SK-N-SH (cell line): ENCODE data around the gene TMEM30A. TPM values are rescaled to one million over a fixed set of nuclear protein-coding genes. Genes with fewer than 3 reads are reported as not detected.

Source experiments
- CTCF ChIA-PET: fragments of 300-600, 350-600 bp; formaldehyde crosslinking; extraction: SDS; loops from one replicate; lab custom pipeline; 2021; lab: Yijun Ruan, JAX
- POLR2A ChIA-PET: fragments of 350-600 bp; sonication (Branson Sonifier 250); formaldehyde crosslinking; extraction: SDS; loops from one replicate; lab custom pipeline; 2020; ENCODE audit warnings: antibody characterized with exemption, inconsistent platforms; lab: Yijun Ruan, JAX
- DNase-seq: peaks from one replicate; pipeline ENCODE4 v3.0.0; 2012
- H2AFZ ChIP-seq: fragments of 200-600 bp; sonication (generic); 2 replicates; pipeline ENCODE4 v1.8.1; 2016; ENCODE audit warnings: antibody characterized with exemption, mild to moderate bottlenecking, low read depth
- H3F3A ChIP-seq: fragments of 200-600 bp; sonication (generic); replicated peaks from 2 replicates; pipeline ENCODE3; 2016; ENCODE audit warnings: antibody characterized with exemption, mild to moderate bottlenecking; ENCODE audit not compliant: insufficient read depth
- H3K27ac ChIP-seq, 2 experiments: fragments of 200-500 bp in 1 of 2; fragments of 200-600 bp in 1 of 2; sonication (Bioruptor generic) in 1 of 2; sonication (generic), shearing (Covaris generic) in 1 of 2; 2 replicates each; pipeline versions ENCODE4 v1.5.1 to v1.6.1; 2014 to 2016; ENCODE audit warnings: low read depth in 2 of 2, inconsistent platforms in 1 of 2, low read length in 1 of 2, mild to moderate bottlenecking in 1 of 2, mixed read lengths in 1 of 2
- H3K27me3 ChIP-seq: fragments of 200-600 bp; sonication (generic), shearing (Covaris generic); 2 replicates; pipeline ENCODE4 v1.6.1; 2016; ENCODE audit warnings: mixed run types; ENCODE audit not compliant: insufficient read depth
- H3K36me3 ChIP-seq, 2 experiments: fragments of 200-500 bp in 1 of 2; fragments of 200-600 bp in 1 of 2; sonication (Bioruptor generic) in 1 of 2; sonication (generic) in 1 of 2; replicated peaks in 1 of 2; 2 replicates each; pipeline versions ENCODE3 to v1.5.1; 2014 to 2016; ENCODE audit warnings: low read length in 1 of 2, mild to moderate bottlenecking in 1 of 2; ENCODE audit not compliant: insufficient read depth in 2 of 2, control insufficient read depth in 1 of 2
- H3K4me1 ChIP-seq, 2 experiments: fragments of 200-500 bp in 1 of 2; fragments of 200-600 bp in 1 of 2; sonication (Bioruptor generic) in 1 of 2; sonication (generic), shearing (Covaris generic) in 1 of 2; 2 replicates each; pipeline versions ENCODE4 v1.5.1 to v1.6.1; 2014 to 2016; ENCODE audit warnings: low read depth in 1 of 2, low read length in 1 of 2, mixed run types in 1 of 2; ENCODE audit not compliant: insufficient read depth in 2 of 2, control insufficient read depth in 1 of 2
- H3K4me2 ChIP-seq: fragments of 200-600 bp; sonication (generic), shearing (Covaris generic); 2 replicates; pipeline ENCODE4 v1.6.1; 2017; ENCODE audit warnings: mixed run types
- H3K4me3 ChIP-seq, 2 experiments: fragments of 200-500 bp in 1 of 2; fragments of 200-600 bp in 1 of 2; sonication (Bioruptor generic) in 1 of 2; sonication (generic), shearing (Covaris generic) in 1 of 2; 2 replicates each; pipeline versions ENCODE4 v1.5.1 to v1.8.1; 2014 to 2016; ENCODE audit warnings: low read depth in 2 of 2, inconsistent platforms in 1 of 2, low read length in 1 of 2, mild to moderate bottlenecking in 1 of 2, mixed read lengths in 1 of 2, moderate library complexity in 1 of 2
- H3K79me2 ChIP-seq: fragments of 200-600 bp; sonication (generic); 2 replicates; pipeline ENCODE4 v1.8.1; 2017; ENCODE audit warnings: mild to moderate bottlenecking; ENCODE audit not compliant: insufficient read depth
- H3K9ac ChIP-seq: fragments of 200-600 bp; sonication (generic); 2 replicates; pipeline ENCODE4 v1.6.1; 2017; ENCODE audit warnings: mixed run types
- H3K9me2 ChIP-seq: fragments of 200-600 bp; sonication (generic); 2 replicates; pipeline ENCODE4 v1.6.1; 2017; ENCODE audit warnings: mixed run types
- H3K9me3 ChIP-seq: fragments of 200-600 bp; sonication (generic); 2 replicates; pipeline ENCODE4 v1.6.1; 2017; ENCODE audit warnings: mixed run types, mild to moderate bottlenecking, moderate library complexity
- H4K20me1 ChIP-seq: fragments of 200-600 bp; sonication (generic); 2 replicates; pipeline ENCODE4 v1.6.1; 2017; ENCODE audit warnings: mild to moderate bottlenecking, mixed run types; ENCODE audit not compliant: insufficient read depth
- CHD2 ChIP-seq: fragments of 150-350 bp; IDR thresholded peaks from 2 replicates; pipeline ENCODE4 v1.6.1; 2018; ENCODE audit warnings: low read length; ENCODE audit not compliant: partially characterized antibody
- CTCF ChIP-seq: fragments of 200-600 bp; sonication (generic); IDR thresholded peaks from 2 replicates; pipeline ENCODE4 v1.6.1; 2017; ENCODE audit warnings: antibody characterized with exemption, mild to moderate bottlenecking, moderate library complexity
- FOXJ3 ChIP-seq: sonication (generic); formaldehyde crosslinking; IDR thresholded peaks from 2 replicates; pipeline ENCODE4 v1.5.1; 2020; ENCODE audit warnings: mild to moderate bottlenecking, missing genetic modification reagents
- FOXM1 ChIP-seq: IDR thresholded peaks from 2 replicates; pipeline ENCODE4 v1.4.0; 2012; ENCODE audit warnings: low read depth, mild to moderate bottlenecking
- GATA2 ChIP-seq: sonication (generic); formaldehyde crosslinking; IDR thresholded peaks from 2 replicates; pipeline ENCODE4 v1.5.0; 2020; ENCODE audit warnings: mild to moderate bottlenecking, missing genetic modification reagents
- IRF3 ChIP-seq: fragments of 150-350 bp; IDR thresholded peaks from 2 replicates; pipeline ENCODE4 v1.6.1; 2016; ENCODE audit warnings: mild to moderate bottlenecking, low read depth, low read length
- MAX ChIP-seq: IDR thresholded peaks from 2 replicates; pipeline ENCODE4 v1.4.0; 2012; ENCODE audit warnings: low read depth
- NFIC ChIP-seq: IDR thresholded peaks from 2 replicates; pipeline ENCODE4 v1.4.0; 2012; ENCODE audit warnings: borderline replicate concordance
- PBX3 ChIP-seq: IDR thresholded peaks from 2 replicates; pipeline ENCODE4; 2012
- POLR2AphosphoS5 ChIP-seq: IDR thresholded peaks from 2 replicates; pipeline ENCODE4 v1.6.1; 2012; ENCODE audit warnings: low read depth, low read length
- RAD21 ChIP-seq: IDR thresholded peaks from 2 replicates; pipeline ENCODE4 v1.6.1; 2012; ENCODE audit warnings: mild to moderate bottlenecking, low read length
- RCOR1 ChIP-seq: fragments of 150-350 bp; IDR thresholded peaks from 2 replicates; pipeline ENCODE4 v1.6.1; 2017; ENCODE audit warnings: antibody characterized with exemption, low read length
- REST ChIP-seq: IDR thresholded peaks from 2 replicates; pipeline ENCODE4 v1.6.1; 2012; ENCODE audit warnings: mild to moderate bottlenecking, low read depth, low read length, moderate library complexity
- TAF1 ChIP-seq: IDR thresholded peaks from 2 replicates; pipeline ENCODE4 v1.6.1; 2012; ENCODE audit warnings: low read depth, mild to moderate bottlenecking, low read length, moderate library complexity, borderline replicate concordance
- TCF12 ChIP-seq: IDR thresholded peaks from 2 replicates; pipeline ENCODE4 v1.4.0; 2012
- WGBS: methylation state at CpG from one replicate; pipeline ENCODE4 v1.1.6; 2017; ENCODE audit warnings: low lambda C conversion rate; 5-methylcytosine and 5-hydroxymethylcytosine counted together
- polyA plus RNA-seq, 3 experiments: library from polyadenylated mRNA; depleted of rRNA; stranded (reverse); fragments of >200 nt; gene quantifications; 2 replicates each; pipeline ENCODE4 v1.2.3, GENCODE V29; 2012

The TMEM30A gene
- polyA plus RNA-seq, 1 of the 3 experiments (the other 2 are of a cell fraction): 22.8 TPM

GRCh38 chr6:75301088-75301487 lies 16.5 kb upstream of the TMEM30A start:
- no peaks in the 10 kb centered on the region for H3K9me3 ChIP-seq
- H3K4me1 ChIP-seq: peaks cover 0 to 2% of the 10 kb centered on the region in 2 experiments; a peak in 2 of 4 replicates
- H3F3A ChIP-seq: no peaks in the 10 kb centered on the region
- 88% methylated on average over 2 of the region's 2 CpGs for WGBS
- H3K36me3 ChIP-seq: no peaks in the 10 kb centered on the region
- no peak overlapping the region for H2AFZ ChIP-seq
- CTCF ChIA-PET: interaction anchor here (1.0 to 2.8 kb wide), 5 partner anchors 9 to 226 kb away, joined by 3 to 9 read pairs (median 3); no protein-coding TSS in a partner anchor
- H3K27ac ChIP-seq: no peak overlapping the region
- no peak for DNase-seq
- no peak overlapping the region for H3K9ac ChIP-seq
- no peak overlapping the region for H3K4me3 ChIP-seq
- H3K79me2 ChIP-seq: no peaks in the 10 kb centered on the region
- POLR2A ChIA-PET: no interaction called here
- H3K27me3 ChIP-seq: no peaks in the 10 kb centered on the region
- no peaks in the 10 kb centered on the region for H3K9me2 ChIP-seq
- TF ChIP-seq TCF12 (no peak), FOXM1 (no peak), IRF3 (no peak), CTCF (no peak)
- TF ChIP-seq, all 33 proteins: peak for 0
- Histone ChIP-seq H3K4me2 (no peak overlapping the region), H4K20me1 (no peaks in the 10 kb centered on the region)

GRCh38 chr6:75300531-75300855 lies 15.9 kb upstream of the TMEM30A start:
- POLR2A ChIA-PET: no interaction called here
- CTCF ChIA-PET: interaction anchor here (1.0 to 2.8 kb wide), 5 partner anchors 34 to 227 kb away, joined by 3 to 9 read pairs (median 3); no protein-coding TSS in a partner anchor
- 87% methylated on average over 1 of the region's 1 CpG for WGBS

More at GRCh38 chr6:75300531-75300855, 15.9 kb upstream of the TMEM30A start:
- peaks cover 0 to 2% of the 10 kb centered on the region in 2 experiments; a peak in 2 of 4 replicates for H3K4me1 ChIP-seq
- H4K20me1 ChIP-seq: no peaks in the 10 kb centered on the region
- H3K27me3 ChIP-seq: no peaks in the 10 kb centered on the region
- no peaks in the 10 kb centered on the region for H3K9me3 ChIP-seq
- H3K79me2 ChIP-seq: no peaks in the 10 kb centered on the region
- no peak overlapping the region for H3K4me3 ChIP-seq
- TF ChIP-seq RCOR1 (no peak), PBX3 (no peak), IRF3 (no peak), TAF1 (no peak), FOXJ3 (CRISPR knock-in tag) (no peak), NFIC (no peak), MAX (no peak), REST (no peak), CHD2 (no peak), GATA2 (CRISPR knock-in tag) (no peak), TCF12 (no peak), POLR2AphosphoS5 (no peak), RAD21 (no peak)
- H3K9me2 ChIP-seq: no peaks in the 10 kb centered on the region
- H3K27ac ChIP-seq: no peak overlapping the region
- no peak overlapping the region for H2AFZ ChIP-seq
- no peaks in the 10 kb centered on the region for H3F3A ChIP-seq
- no peak overlapping the region for H3K4me2 ChIP-seq
- no peak overlapping the region for H3K9ac ChIP-seq
- no peak for DNase-seq
- H3K36me3 ChIP-seq: no peaks in the 10 kb centered on the region
